Heart right ventricle (tissue), 16 donors: ENCODE data around the gene OSBPL10. TPM values are rescaled to one million over a fixed set of nuclear protein-coding genes. Genes with fewer than 3 reads are reported as not detected.

Experiments
- ATAC-seq, 8 donors: fragments of 200-7000 bp; cut with Tn5 transposase; one replicate each; pipeline ENCODE4 v1.9.1; 2020; ENCODE audit warnings: mild to moderate bottlenecking in 8 of 8, moderate library complexity in 8 of 8, moderate number of reproducible peaks in 1 of 8
- DNase-seq, 2 donors: peaks; one replicate each; pipeline ENCODE4 v3.0.0-alpha.2; 2020
- H3K27ac ChIP-seq, 10 donors: fragments of 200-600 bp; sonication (generic) in 2 of 10; one replicate each; pipeline versions ENCODE4 v1.5.0 to v1.8.0; 2020 to 2022; ENCODE audit warnings: mild to moderate bottlenecking in 3 of 10
- H3K27me3 ChIP-seq, 7 donors: fragments of 200-600 bp; one replicate each; pipeline ENCODE4 v1.8.0; 2021 to 2022; ENCODE audit warnings: mild to moderate bottlenecking in 2 of 7
- H3K36me3 ChIP-seq, 9 donors: fragments of 200-600 bp; sonication (generic) in 1 of 9; one replicate each; pipeline versions ENCODE4 v1.5.0 to v1.8.0; 2020 to 2022; ENCODE audit warnings: mild to moderate bottlenecking in 2 of 9
- H3K4me1 ChIP-seq, 9 donors: fragments of 200-600 bp; sonication (generic) in 1 of 9; one replicate each; pipeline versions ENCODE4 v1.5.0 to v1.8.0; 2020 to 2022; ENCODE audit warnings: mild to moderate bottlenecking in 4 of 9
- H3K4me3 ChIP-seq, 10 donors: fragments of 200-600 bp; sonication (generic) in 2 of 10; one replicate each; pipeline versions ENCODE4 v1.5.0 to v1.8.0; 2020 to 2022; ENCODE audit warnings: mild to moderate bottlenecking in 7 of 10, moderate library complexity in 2 of 10
- H3K9me3 ChIP-seq, 11 donors: fragments of 200-600 bp in 10 of 11; sonication (generic) in 2 of 11; one replicate each; pipeline versions ENCODE4 v1.5.0 to v1.8.0; 2013 to 2022; ENCODE audit warnings: mild to moderate bottlenecking in 2 of 11, control low read depth in 1 of 11, moderate library complexity in 1 of 11
- CTCF ChIP-seq, 9 donors: fragments of 200-600 bp; sonication (generic) in 2 of 9; IDR thresholded peaks; one replicate each; pipeline versions ENCODE4 v1.5.0 to v1.8.0; 2021 to 2022; ENCODE audit warnings: antibody characterized with exemption in 9 of 9, mild to moderate bottlenecking in 5 of 9, moderate library complexity in 1 of 9
- WGBS, 2 donors: extraction: QIAGEN DNeasy Blood & Tissue Kit; methylation state at CpG; one replicate each; pipeline ENCODE4 v1.1.7; 2013; ENCODE audit warnings: inconsistent platforms in 1 of 2; 5-methylcytosine and 5-hydroxymethylcytosine counted together
- intact Hi-C, 10 donors: fragments of 100-400 bp; cut with DNase I; formaldehyde crosslinking; loops; one replicate each; pipeline versions ENCODE4 v1.11.1 to v1.14.2; 2022
- polyA plus RNA-seq, 2 donors: library from polyadenylated mRNA; stranded (reverse); fragments of 200-250 nt; gene quantifications; one replicate each; pipeline ENCODE4 v1.2.3, GENCODE V29; 2013
- total RNA-seq, 10 donors: library from RNA; stranded (reverse); fragmentation: NEBNext Ultra II Directional in 3 of 10; extraction: Animal tissue kit (Norgen Biotek cat#: 25700) in 3 of 10; gene quantifications; one replicate each; pipeline versions ENCODE4 v1.2.1 to v1.2.4, GENCODE V29; 2021 to 2023
- donor health status: Arrhythmogenic right ventricular cardiomyopathy.
- donor health status: ischemic (EF 13 %, LVEDD 7.1; RV severe dilation, severe dysfunction).
- donor health status: healthy with polysubstance abuse.
- donor health status: DM: no; HTN: yes; CAD: no.
- donor health status: DM: no; HTN: no; CAD: no.
- donor health status: ischemic (EF 25% LVEDD 6.9; RV normal size, moderate dysfunction).
- donor health status: ischemic (EF 25% LVEDD 5.7; RV mildly dilated, moderate dysfunction).
- donor health status: healthy.
- donor health status: DM: yes; HTN: yes; CAD: no.
- donor health status: Ischemic cardiomyopathy.
- donor health status: ischemic (EF 35%, LVEDD 5.7; RV mildly dilated, moderate dysfunction).
- donor health status: nonischemic (EF 11% LVEDD 7.7; RV severe dilation, severe dysfunction).
- donor health status: DM: yes; HTN: yes; CAD: no.
- donor health status: PGD.
- donor health status: ischemic (EF 29% LVEDD 5.4; RV normal size, mild dysfunction).
- donor health status: nonischemic (EF 23%, LVEDD 6.1; RV moderate dilation, normal function).

Gene OSBPL10
- total and polyA plus RNA-seq, 12 donors = 1.2 to 8.5 (median 4.1) TPM

- H3K9me3 ChIP-seq = peaks cover 0 to 12% (median 0%) of the 10 kb centered on the region in 11 donors
- no peaks in the 10 kb centered on the region for H3K36me3 ChIP-seq
- peaks cover 0 to 37% (median 8%) of the 10 kb centered on the region in 9 donors for H3K4me1 ChIP-seq
- TF ChIP-seq CTCF (IDR thresholded peaks at IDR 0.05) = no peak
- WGBS, 2 donors = 84 to 89% methylated on average over 4 of the region's 4 CpGs
- H3K4me3 ChIP-seq = no peak overlapping the region
- no peak for ATAC-seq
- no peaks in the 10 kb centered on the region for H3K27me3 ChIP-seq
- DNase-seq = no peak
- H3K27ac ChIP-seq = no peak overlapping the region
- intact Hi-C loops = no loop called here
Observed at GRCh38 chr3:31947162-31947561, 33.9 kb downstream of the OSBPL10 start.

DNA sequence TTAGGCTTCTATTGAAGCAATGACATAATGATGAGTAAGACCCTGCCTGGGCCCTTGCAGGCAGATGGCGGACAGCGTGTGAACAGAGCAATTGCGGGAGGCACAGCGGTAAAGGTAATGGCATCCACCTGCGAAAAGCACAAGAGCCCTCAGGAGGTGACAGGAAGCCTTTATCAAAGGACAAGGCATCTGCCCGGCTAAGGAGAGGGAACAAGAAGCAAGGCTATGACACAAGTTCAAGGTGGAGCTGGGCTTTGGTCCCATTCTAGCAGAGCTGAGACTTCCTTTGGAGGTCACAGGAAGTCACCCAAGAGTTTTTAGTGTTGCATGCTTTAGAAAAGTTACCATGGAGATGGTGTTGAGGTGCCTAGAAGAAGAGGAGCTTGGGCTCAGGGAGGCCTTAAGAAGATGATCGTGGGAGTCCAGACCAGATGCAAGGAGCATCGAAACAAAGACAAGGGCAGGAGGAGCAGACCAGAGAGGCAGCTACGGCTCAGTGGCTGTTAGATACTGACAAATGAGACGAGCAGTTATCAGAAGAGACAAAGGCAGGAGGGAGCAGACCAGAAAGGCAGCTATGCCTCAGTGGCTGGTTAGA, 34.5 kb downstream of the OSBPL10 start:
- ATAC-seq (peak in 7 of 8 donors; percentile 29 to 68 (median 50)), DNase-seq (peak in 1 of 2 donors; percentile 19)
- no peaks in the 10 kb centered on the region for H3K27me3 ChIP-seq
- H3K36me3 ChIP-seq = no peaks in the 10 kb centered on the region
- intact Hi-C loops = no loop called here
- peaks cover 0 to 40% (median 11%) of the 10 kb centered on the region in 9 donors for H3K4me1 ChIP-seq
- no peak for TF ChIP-seq CTCF (IDR thresholded peaks at IDR 0.05)
- no peak overlapping the region for H3K4me3 ChIP-seq
- WGBS, 2 donors = 78 to 85% methylated on average over 10 of the region's 10 CpGs
- H3K27ac ChIP-seq = peak overlapping the region in 2 of 10 donors; percentile 11 to 51
- H3K9me3 ChIP-seq = peaks cover 0 to 12% (median 0%) of the 10 kb centered on the region in 11 donors

DNA sequence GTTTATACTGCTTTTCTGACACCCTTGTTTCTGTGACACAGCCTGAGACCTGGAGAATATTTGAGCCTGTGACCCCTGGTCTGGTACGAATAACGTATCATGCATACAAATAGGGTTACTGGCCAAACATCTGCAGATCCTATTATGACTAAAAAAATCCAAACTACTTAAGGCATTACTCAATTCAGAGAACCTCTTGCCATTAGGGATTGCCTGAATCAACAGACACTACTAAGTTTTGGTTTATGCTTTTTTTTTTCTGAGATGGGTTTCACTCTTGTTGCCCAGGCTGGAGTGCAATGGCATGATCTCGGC, 35.4 kb downstream of the OSBPL10 start:
- no peak for TF ChIP-seq CTCF (IDR thresholded peaks at IDR 0.05)
- H3K36me3 ChIP-seq = no peaks in the 10 kb centered on the region
- peaks cover 0 to 11% (median 0%) of the 10 kb centered on the region in 11 donors for H3K9me3 ChIP-seq
- H3K4me3 ChIP-seq = no peak overlapping the region
- DNase-seq (no peak), ATAC-seq (peak in 7 of 8 donors; percentile 41 to 86 (median 71))
- H3K27me3 ChIP-seq = no peaks in the 10 kb centered on the region
- peaks cover 0 to 48% (median 20%) of the 10 kb centered on the region in 9 donors for H3K4me1 ChIP-seq
- peak overlapping the region in 8 of 10 donors; percentile 2 to 60 (median 38) for H3K27ac ChIP-seq
- 52 to 64% methylated on average over 3 of the region's 3 CpGs for WGBS, 2 donors
- intact Hi-C loops = no loop called here

GRCh38 chr3:31943041-31943440, 38.0 kb downstream of the OSBPL10 start:
- no peak for TF ChIP-seq CTCF (IDR thresholded peaks at IDR 0.05)
- H3K4me1 ChIP-seq = peaks cover 0 to 50% (median 20%) of the 10 kb centered on the region in 9 donors
- no peaks in the 10 kb centered on the region for H3K36me3 ChIP-seq
- no peak overlapping the region for H3K27ac ChIP-seq
- DNase-seq (no peak), ATAC-seq (no peak)
- no peaks in the 10 kb centered on the region for H3K27me3 ChIP-seq
- H3K9me3 ChIP-seq = no peaks in the 10 kb centered on the region
- H3K4me3 ChIP-seq = no peak overlapping the region
- intact Hi-C loops = no loop called here
